Astrocyte (in vitro differentiated cells and primary cell): ENCODE results near the gene C10orf90. TPM values are rescaled to one million over a fixed set of nuclear protein-coding genes. Genes with fewer than 3 reads are reported as not detected.

Experiments used
- DNase-seq: peaks from one replicate; pipeline ENCODE4 v3.0.0-alpha.2; 2010; ENCODE audit warnings: low read depth
- FAIRE-seq: peaks from 2 replicates; lab custom pipeline; 2011; peaks lifted over from hg19 to GRCh38; lab: Jason Lieb, UNC
- H2AFZ ChIP-seq: 2 replicates; pipeline ENCODE4 v1.6.0; 2012; ENCODE audit warnings: low read depth, low read length, inconsistent platforms
- H3K27ac ChIP-seq: 2 replicates; pipeline ENCODE4 v1.5.1; 2011; ENCODE audit warnings: low read depth, low read length, inconsistent platforms
- H3K27me3 ChIP-seq: 2 replicates; pipeline ENCODE4 v1.6.0; 2011; ENCODE audit warnings: low read length, inconsistent platforms; ENCODE audit not compliant: insufficient read depth
- H3K36me3 ChIP-seq: 2 replicates; pipeline ENCODE4 v1.5.1; 2011; ENCODE audit warnings: low read length, inconsistent platforms; ENCODE audit not compliant: insufficient read depth
- H3K4me1 ChIP-seq: 2 replicates; pipeline ENCODE4 v1.5.1; 2011; ENCODE audit warnings: low read length, inconsistent platforms; ENCODE audit not compliant: insufficient read depth
- H3K4me2 ChIP-seq: 2 replicates; pipeline ENCODE4 v1.6.0; 2012; ENCODE audit warnings: low read length, inconsistent platforms
- H3K4me3 ChIP-seq: 2 replicates; pipeline ENCODE4 v1.5.1; 2011; ENCODE audit warnings: low read depth, mild to moderate bottlenecking, low read length, inconsistent platforms; ENCODE audit not compliant: insufficient read depth
- H3K79me2 ChIP-seq: 2 replicates; pipeline ENCODE4 v1.6.0; 2012; ENCODE audit warnings: mild to moderate bottlenecking, low read length, inconsistent platforms; ENCODE audit not compliant: insufficient read depth
- H3K9ac ChIP-seq: 2 replicates; pipeline ENCODE4 v1.6.0; 2012; ENCODE audit warnings: mild to moderate bottlenecking, low read length, inconsistent platforms
- H3K9me3 ChIP-seq: 2 replicates; pipeline ENCODE4 v1.5.1; 2012; ENCODE audit warnings: low read depth, mild to moderate bottlenecking, low read length, inconsistent platforms; ENCODE audit not compliant: insufficient read depth
- H4K20me1 ChIP-seq: 2 replicates; pipeline ENCODE4 v1.6.0; 2012; ENCODE audit warnings: low read length, inconsistent platforms; ENCODE audit not compliant: insufficient read depth
- H3K27ac Mint-ChIP-seq: one replicate; pipeline ENCODE4 v1.8.0; 2021; ENCODE audit warnings: mild to moderate bottlenecking, mixed read lengths; ENCODE audit not compliant: unreplicated experiment
- H3K27me3 Mint-ChIP-seq: one replicate; pipeline ENCODE4 v1.8.0; 2021; ENCODE audit warnings: low read depth, mixed read lengths; ENCODE audit not compliant: unreplicated experiment
- H3K36me3 Mint-ChIP-seq: one replicate; pipeline ENCODE4 v1.8.0; 2021; ENCODE audit warnings: low read depth, mixed read lengths; ENCODE audit not compliant: unreplicated experiment
- H3K4me1 Mint-ChIP-seq: one replicate; pipeline ENCODE4 v1.8.0; 2021; ENCODE audit warnings: low read depth, mixed read lengths; ENCODE audit not compliant: unreplicated experiment
- H3K4me3 Mint-ChIP-seq: one replicate; pipeline ENCODE4 v1.8.0; 2021; ENCODE audit warnings: mild to moderate bottlenecking, moderate library complexity, mixed read lengths; ENCODE audit not compliant: unreplicated experiment
- H3K9me3 Mint-ChIP-seq: one replicate; pipeline ENCODE4 v1.8.0; 2021; ENCODE audit warnings: mild to moderate bottlenecking, mixed read lengths; ENCODE audit not compliant: unreplicated experiment
- EZH2 ChIP-seq: IDR thresholded peaks from 2 replicates; pipeline ENCODE4 v1.6.1; 2012; ENCODE audit warnings: mild to moderate bottlenecking, low read length, inconsistent platforms; ENCODE audit not compliant: insufficient read depth
- total RNA-seq: library from RNA; stranded (reverse); gene quantifications from 2 replicates; pipeline ENCODE4 v1.2.1, GENCODE V29; 2021
- TF ChIP-seq, protein P1 (sequence below): IDR thresholded peaks from 2 replicates; pipeline ENCODE4 v1.5.1; 2011; ENCODE audit warnings: low read depth, mild to moderate bottlenecking, inconsistent platforms, low read length, moderate library complexity; ENCODE audit not compliant: insufficient read depth

C10orf90 gene
- total RNA-seq, 1 donor from 2014 or later = not detected

GRCh38 chr10:126690534-126690933 is 20.0 kb upstream of the C10orf90 start:
- H3K9ac ChIP-seq = no peak overlapping the region
- H3K4me1 Mint-ChIP-seq = peaks cover 15% of the 10 kb centered on the region
- DNase-seq (no peak), FAIRE-seq (no peak)
- no peak for TF ChIP-seq EZH2
- TF ChIP-seq, protein P1, sequence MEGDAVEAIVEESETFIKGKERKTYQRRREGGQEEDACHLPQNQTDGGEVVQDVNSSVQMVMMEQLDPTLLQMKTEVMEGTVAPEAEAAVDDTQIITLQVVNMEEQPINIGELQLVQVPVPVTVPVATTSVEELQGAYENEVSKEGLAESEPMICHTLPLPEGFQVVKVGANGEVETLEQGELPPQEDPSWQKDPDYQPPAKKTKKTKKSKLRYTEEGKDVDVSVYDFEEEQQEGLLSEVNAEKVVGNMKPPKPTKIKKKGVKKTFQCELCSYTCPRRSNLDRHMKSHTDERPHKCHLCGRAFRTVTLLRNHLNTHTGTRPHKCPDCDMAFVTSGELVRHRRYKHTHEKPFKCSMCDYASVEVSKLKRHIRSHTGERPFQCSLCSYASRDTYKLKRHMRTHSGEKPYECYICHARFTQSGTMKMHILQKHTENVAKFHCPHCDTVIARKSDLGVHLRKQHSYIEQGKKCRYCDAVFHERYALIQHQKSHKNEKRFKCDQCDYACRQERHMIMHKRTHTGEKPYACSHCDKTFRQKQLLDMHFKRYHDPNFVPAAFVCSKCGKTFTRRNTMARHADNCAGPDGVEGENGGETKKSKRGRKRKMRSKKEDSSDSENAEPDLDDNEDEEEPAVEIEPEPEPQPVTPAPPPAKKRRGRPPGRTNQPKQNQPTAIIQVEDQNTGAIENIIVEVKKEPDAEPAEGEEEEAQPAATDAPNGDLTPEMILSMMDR = no peak
- H3K4me3 ChIP-seq = no peak overlapping the region
- peaks cover 9% of the 10 kb centered on the region for H3K27me3 ChIP-seq
- no peaks in the 10 kb centered on the region for H3K36me3 ChIP-seq
- no peaks in the 10 kb centered on the region for H3K36me3 Mint-ChIP-seq
- H3K27ac ChIP-seq = no peak overlapping the region
- no peak overlapping the region for H3K4me3 Mint-ChIP-seq
- H3K9me3 ChIP-seq = no peaks in the 10 kb centered on the region
- no peak overlapping the region for H3K27ac Mint-ChIP-seq
- no peaks in the 10 kb centered on the region for H4K20me1 ChIP-seq
- H3K9me3 Mint-ChIP-seq = peaks cover 8% of the 10 kb centered on the region
- no peak overlapping the region for H3K4me2 ChIP-seq
- H3K4me1 ChIP-seq = peaks cover 17% of the 10 kb centered on the region
- no peak overlapping the region for H2AFZ ChIP-seq
- peaks cover 3% of the 10 kb centered on the region for H3K27me3 Mint-ChIP-seq
- H3K79me2 ChIP-seq = no peaks in the 10 kb centered on the region

DNA sequence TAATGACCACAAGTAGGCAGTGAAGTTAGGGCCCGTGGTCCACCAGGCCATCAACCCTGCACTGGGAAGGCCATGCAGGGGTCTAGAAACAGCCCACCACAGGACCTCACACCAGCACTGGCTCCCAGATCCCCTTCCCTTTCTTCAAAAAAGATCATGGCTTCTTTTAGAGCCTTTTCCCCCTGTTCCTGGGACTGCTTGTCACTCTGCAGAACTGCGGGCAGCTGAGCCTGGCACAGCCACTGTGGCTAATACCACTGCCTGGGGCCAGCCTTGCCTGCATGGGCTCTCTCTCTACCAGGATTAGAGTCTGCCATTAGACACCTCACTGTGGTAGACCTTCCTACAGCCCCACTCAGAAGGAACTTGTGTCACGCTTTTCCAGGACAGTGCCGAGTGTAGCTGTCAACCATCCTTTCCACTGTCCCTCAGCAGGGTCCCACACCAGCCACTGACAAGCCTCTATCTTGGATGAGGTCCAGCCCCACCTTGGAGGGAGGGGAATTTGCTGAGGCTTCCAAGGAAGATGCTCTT is 19.0 kb upstream of the C10orf90 start:
- no peak for FAIRE-seq

GRCh38 chr10:126687121-126687606 is 16.7 kb upstream of the C10orf90 start:
- Histone ChIP-seq H3K9me3 (no peaks in the 10 kb centered on the region), H3K27ac (no peak overlapping the region), H3K4me2 (no peak overlapping the region), H3K4me1 (peaks cover 20% of the 10 kb centered on the region), H3K4me3 (no peak overlapping the region), H4K20me1 (no peaks in the 10 kb centered on the region), H3K79me2 (no peaks in the 10 kb centered on the region), H2AFZ (peak overlapping the region; percentile 44), H3K27me3 (peaks cover 9% of the 10 kb centered on the region), H3K9ac (no peak overlapping the region), H3K36me3 (no peaks in the 10 kb centered on the region)
- FAIRE-seq (no peak), DNase-seq (no peak)
- H3K27me3 Mint-ChIP-seq = peaks cover 3% of the 10 kb centered on the region
- H3K4me1 Mint-ChIP-seq = peaks cover 15% of the 10 kb centered on the region
- no peak overlapping the region for H3K27ac Mint-ChIP-seq
- H3K9me3 Mint-ChIP-seq = peaks cover 4% of the 10 kb centered on the region
- no peaks in the 10 kb centered on the region for H3K36me3 Mint-ChIP-seq
- H3K4me3 Mint-ChIP-seq = no peak overlapping the region
- TF ChIP-seq EZH2 = no peak
- TF ChIP-seq, protein P1 = no peak

More for the DNA sequence above, 19.0 kb upstream of the C10orf90 start:
- no peaks in the 10 kb centered on the region for H4K20me1 ChIP-seq
- H3K4me1 ChIP-seq = peaks cover 17% of the 10 kb centered on the region
- Mint-ChIP-seq H3K27ac (no peak overlapping the region), H3K4me1 (peaks cover 15% of the 10 kb centered on the region), H3K4me3 (no peak overlapping the region), H3K27me3 (peaks cover 3% of the 10 kb centered on the region), H3K9me3 (peaks cover 7% of the 10 kb centered on the region), H3K36me3 (no peaks in the 10 kb centered on the region)
- no peak overlapping the region for H3K4me2 ChIP-seq
- no peak overlapping the region for H2AFZ ChIP-seq
- H3K27ac ChIP-seq = no peak overlapping the region
- TF ChIP-seq, protein P1 = no peak
- TF ChIP-seq EZH2 = no peak
- no peaks in the 10 kb centered on the region for H3K36me3 ChIP-seq
- no peaks in the 10 kb centered on the region for H3K9me3 ChIP-seq
- no peak overlapping the region for H3K4me3 ChIP-seq
- no peak overlapping the region for H3K9ac ChIP-seq
- H3K27me3 ChIP-seq = peaks cover 9% of the 10 kb centered on the region
- H3K79me2 ChIP-seq = no peaks in the 10 kb centered on the region
- DNase-seq = no peak
